Measurements from ENCODE around the gene TP53I3.
"Not testable (repeated sequence)": the region's sequence is repeated elsewhere in the genome, so short reads cannot be mapped to it uniquely, and the experiment has no call there.

Gene TP53I3

DNA sequence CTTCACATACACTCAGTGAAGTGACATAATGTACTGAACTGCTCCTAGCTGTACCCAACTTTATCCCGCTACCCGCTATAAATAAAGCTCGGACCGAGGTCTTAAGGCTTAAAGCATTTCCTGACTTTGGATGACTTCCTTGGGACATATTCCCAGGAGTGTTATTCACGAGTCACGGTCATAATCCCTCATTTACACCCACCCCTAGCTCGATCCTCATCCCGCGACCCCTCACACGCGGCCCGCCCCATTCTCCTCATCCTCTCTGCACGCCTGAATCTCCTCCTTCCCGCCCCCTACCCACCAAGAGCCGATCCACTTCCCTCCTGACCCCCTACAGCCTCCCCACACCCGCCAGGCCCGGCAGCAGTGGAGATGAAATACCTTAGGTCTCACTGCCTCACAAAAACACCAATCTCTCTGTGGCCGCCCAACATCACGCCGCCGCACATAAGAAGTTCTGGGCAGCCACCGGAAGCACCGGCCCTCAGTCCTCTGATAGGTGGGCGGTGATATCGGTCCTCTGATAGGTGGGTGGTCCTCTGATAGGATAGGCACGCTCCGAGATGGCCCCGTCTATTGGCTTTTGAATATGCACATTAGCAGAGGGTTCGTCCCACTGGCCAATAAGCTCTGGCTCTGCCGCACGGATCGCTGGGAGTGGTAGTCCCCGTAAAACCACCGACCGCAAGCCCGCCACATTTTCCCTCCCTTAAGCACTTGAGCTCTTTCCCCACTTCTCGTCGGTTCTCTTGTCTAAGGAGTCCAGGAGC, 37.5 kb downstream of the TP53I3 start, which contains the start of gene WDCP:
Gene WDCP (minus strand): TSS at position 462 of the 773 bp plus-strand sequence. CDS start 7,897 bp downstream, outside the sequence.
- DNase-seq (ENCODE audit: extremely low read depth, low read depth): peak; percentile 98
- peak within 1 kb of the TSS; percentile 90 for H3K4me3 ChIP-seq (replicated peaks; ENCODE audit: low read depth, low read length)
- TF ChIP-seq, protein P1, sequence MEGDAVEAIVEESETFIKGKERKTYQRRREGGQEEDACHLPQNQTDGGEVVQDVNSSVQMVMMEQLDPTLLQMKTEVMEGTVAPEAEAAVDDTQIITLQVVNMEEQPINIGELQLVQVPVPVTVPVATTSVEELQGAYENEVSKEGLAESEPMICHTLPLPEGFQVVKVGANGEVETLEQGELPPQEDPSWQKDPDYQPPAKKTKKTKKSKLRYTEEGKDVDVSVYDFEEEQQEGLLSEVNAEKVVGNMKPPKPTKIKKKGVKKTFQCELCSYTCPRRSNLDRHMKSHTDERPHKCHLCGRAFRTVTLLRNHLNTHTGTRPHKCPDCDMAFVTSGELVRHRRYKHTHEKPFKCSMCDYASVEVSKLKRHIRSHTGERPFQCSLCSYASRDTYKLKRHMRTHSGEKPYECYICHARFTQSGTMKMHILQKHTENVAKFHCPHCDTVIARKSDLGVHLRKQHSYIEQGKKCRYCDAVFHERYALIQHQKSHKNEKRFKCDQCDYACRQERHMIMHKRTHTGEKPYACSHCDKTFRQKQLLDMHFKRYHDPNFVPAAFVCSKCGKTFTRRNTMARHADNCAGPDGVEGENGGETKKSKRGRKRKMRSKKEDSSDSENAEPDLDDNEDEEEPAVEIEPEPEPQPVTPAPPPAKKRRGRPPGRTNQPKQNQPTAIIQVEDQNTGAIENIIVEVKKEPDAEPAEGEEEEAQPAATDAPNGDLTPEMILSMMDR (IDR thresholded peaks at IDR 0.05; ENCODE audit: low read depth, low read length, missing control alignments): no peak

DNA sequence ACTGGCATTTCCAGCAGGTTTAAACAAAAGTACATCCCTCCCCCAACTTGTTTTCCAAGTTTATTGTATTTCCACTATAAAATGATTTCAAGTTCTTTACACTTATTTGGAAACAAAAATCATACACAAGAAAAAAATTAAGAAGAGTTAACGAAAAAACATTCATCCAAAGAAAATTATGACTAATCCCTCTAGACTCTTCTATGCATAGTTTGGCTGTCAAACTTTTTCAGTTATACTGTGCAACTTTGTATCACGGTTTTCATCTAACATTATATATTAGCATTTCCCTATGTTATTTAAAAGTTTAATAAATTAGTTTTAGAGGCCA, 38.1 kb downstream of the TP53I3 start:
- TF ChIP-seq, protein P1 (IDR thresholded peaks at IDR 0.05; ENCODE audit: low read depth, low read length, missing control alignments): no peak
- H3K4me3 ChIP-seq (replicated peaks; ENCODE audit: low read depth, low read length): peak overlapping the region; percentile 90

DNA sequence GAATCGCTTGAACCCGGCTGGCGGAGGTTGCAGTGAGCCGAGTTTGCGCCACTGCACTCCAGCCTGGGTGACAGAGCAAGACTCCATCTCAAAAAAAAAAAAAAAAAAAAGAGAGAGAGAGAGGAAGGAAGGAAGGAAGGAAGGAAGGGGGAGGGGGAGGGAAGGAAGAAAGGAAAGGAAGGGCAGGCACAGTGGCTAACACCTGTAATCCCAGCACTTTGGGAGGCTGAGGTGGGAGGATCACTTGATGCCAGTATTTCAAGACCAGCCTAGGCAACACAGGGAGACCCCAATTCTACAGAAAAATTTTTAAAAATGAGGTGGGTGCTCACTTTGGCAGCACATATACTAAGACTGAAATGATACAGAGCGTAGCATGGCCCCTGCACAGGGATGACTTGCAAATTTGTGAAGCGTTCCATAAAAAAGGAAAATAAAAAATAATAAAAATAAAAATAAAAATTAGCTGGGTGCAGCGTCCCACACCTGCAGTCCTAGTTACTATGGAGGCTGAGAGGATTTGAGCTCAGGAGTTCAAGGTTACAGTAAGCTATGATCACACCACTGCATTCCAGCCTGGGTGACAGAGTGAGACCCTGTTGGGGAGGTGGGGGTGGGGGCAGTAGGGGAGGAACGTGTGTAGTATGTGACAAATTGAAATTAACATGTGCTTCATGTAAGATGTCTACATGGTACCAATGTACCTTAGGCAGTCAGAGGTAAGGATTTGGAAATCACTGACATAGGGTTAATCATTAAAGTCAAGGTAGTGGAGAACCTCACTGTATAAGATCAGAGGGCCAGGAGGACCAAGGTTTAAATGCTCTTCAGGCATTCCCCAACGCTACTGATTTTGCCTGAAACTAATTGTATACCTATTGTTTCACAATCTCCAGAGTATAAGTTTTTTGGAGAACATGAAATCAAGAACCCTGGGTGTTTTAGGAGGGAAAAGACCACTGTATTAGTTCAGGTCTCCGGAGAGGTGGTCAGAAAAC, 38.8 kb downstream of the TP53I3 start:
- peak overlapping the region; percentile 90 for H3K4me3 ChIP-seq (replicated peaks; ENCODE audit: low read depth, low read length)
- TF ChIP-seq, protein P1 (IDR thresholded peaks at IDR 0.05; ENCODE audit: low read depth, low read length, missing control alignments): no peak
- DNase-seq (ENCODE audit: extremely low read depth, low read depth): no peak

More for the DNA sequence above, 38.1 kb downstream of the TP53I3 start:
- no peak for DNase-seq (ENCODE audit: extremely low read depth, low read depth)

DNA sequence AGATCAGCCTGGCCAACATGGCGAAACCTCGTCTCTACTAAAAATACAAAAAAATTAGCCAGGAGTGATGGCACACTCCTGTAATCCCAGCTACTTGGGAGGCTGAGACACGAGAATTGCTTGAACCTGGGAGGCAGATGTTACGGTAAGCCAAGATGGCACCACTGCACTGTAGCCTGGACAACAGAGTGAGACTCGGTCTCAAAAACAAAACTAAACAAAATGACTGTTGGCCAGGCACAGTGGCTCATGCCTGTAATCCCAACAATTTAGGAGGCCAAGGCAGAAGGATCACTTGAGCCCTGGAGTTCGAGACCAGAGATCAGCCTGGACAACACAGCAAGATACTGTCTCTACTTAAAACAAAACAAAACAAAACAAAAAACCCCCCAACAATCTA, 41.5 kb downstream of the TP53I3 start:
- not testable (repeated sequence) for H3K4me3 ChIP-seq (replicated peaks; ENCODE audit: low read depth, low read length); DNase-seq (ENCODE audit: extremely low read depth, low read depth)

DNA sequence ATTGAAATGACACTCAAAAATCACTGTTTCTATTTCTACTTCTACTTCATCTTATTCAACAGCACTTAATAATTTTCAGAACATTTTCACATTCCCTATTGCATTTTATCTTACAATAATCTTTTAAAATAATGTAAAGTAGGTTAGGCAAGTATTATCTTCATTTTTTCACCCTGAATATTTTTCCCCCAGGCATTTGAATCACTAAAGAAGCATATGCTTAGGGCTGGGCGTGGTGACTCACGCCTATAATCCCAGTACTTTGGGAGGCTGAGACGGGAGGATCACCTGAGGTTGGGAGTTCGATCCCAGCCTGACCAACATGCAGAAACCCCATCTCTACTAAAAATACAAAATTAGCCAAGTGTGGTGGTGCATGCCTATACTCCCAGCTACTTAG, 44.1 kb downstream of the TP53I3 start:
- DNase-seq (ENCODE audit: extremely low read depth, low read depth): no peak
- no peak overlapping the region for H3K4me3 ChIP-seq (replicated peaks; ENCODE audit: low read depth, low read length)
- TF ChIP-seq, protein P1 (IDR thresholded peaks at IDR 0.05; ENCODE audit: low read depth, low read length, missing control alignments): no peak

DNA sequence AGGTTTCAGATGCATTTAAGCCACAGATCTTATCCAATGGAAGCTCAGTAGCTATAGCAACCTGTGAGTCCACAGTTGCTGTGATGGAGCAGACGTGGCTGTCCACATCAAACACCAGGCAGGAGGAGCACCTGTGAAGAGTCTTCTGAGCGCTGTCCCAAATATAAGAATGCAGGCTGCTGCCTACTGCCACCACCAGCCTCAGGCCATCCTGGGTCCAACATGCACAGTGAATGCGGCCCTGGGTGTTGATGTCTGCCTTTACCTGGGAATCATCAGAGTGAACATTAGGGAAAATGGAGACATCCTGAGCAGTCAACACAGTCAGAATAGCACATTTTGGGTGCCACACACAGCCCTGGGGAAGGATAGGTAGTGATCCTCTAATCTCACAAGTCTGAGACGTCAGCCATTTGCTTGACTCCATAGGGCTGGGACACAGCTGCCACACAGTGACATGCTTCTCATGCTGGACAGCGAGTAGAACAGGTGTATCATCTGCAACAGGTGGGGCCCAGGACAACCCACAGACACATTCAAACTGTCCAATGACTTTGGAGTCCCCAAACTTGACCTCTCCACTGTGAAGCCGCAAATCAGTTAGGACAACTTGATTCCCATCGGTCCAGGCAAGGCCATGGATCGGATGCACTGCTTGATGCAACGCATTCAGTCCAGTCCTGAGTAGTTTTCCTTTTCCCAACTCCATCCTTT, 45.7 kb downstream of the TP53I3 start:
- no peak overlapping the region for H3K4me3 ChIP-seq (replicated peaks; ENCODE audit: low read depth, low read length)
- TF ChIP-seq, protein P1 (IDR thresholded peaks at IDR 0.05; ENCODE audit: low read depth, low read length, missing control alignments): no peak
- no peak for DNase-seq (ENCODE audit: extremely low read depth, low read depth)

All from HFF-Myc (cell line).